Gastroesophageal sphincter (tissue), 4 donors: ENCODE results near the gene CPA1. TPM values are rescaled to one million over a fixed set of nuclear protein-coding genes. Genes with fewer than 3 reads are reported as not detected.
A peak's percentile ranks its signal among the peaks of the same experiment; 100 is the strongest.

ENCODE experiments used
- ATAC-seq: fragments of 150-250 bp; one replicate; pipeline ENCODE4 v1.9.1; 2016; ENCODE audit warnings: mild to moderate bottlenecking, moderate library complexity
- H3K27ac ChIP-seq, 4 donors: fragments of 200-600 bp; sonication (generic) in 3 of 4; 1 replicate in 3 of 4; 2 replicates in 1 of 4; pipeline ENCODE4 v1.5.1; 2016 to 2019
- H3K27me3 ChIP-seq: fragments of 200-600 bp; sonication (generic); one replicate; pipeline ENCODE4 v1.5.1; 2019
- H3K36me3 ChIP-seq, 2 donors: fragments of 200-600 bp; sonication (generic); one replicate each; pipeline ENCODE4 v1.5.1; 2019; ENCODE audit warnings: control low read depth in 1 of 2
- H3K4me1 ChIP-seq, 3 donors: fragments of 200-600 bp; sonication (generic); 1 replicate in 2 of 3; 2 replicates in 1 of 3; pipeline ENCODE4 v1.5.1; 2016 to 2019; ENCODE audit warnings: control low read depth in 2 of 3
- H3K4me3 ChIP-seq, 2 donors: fragments of 200-600 bp; sonication (generic); one replicate each; pipeline ENCODE4 v1.5.1; 2019; ENCODE audit warnings: mild to moderate bottlenecking in 1 of 2, moderate library complexity in 1 of 2
- H3K9me3 ChIP-seq, 3 donors: fragments of 200-600 bp; sonication (generic); one replicate each; pipeline ENCODE4 v1.5.1; 2017 to 2019; ENCODE audit warnings: control low read depth in 2 of 3
- EP300 ChIP-seq: sonication (generic); formaldehyde crosslinking; IDR thresholded peaks from one replicate; pipeline ENCODE4 v1.6.1; 2017; ENCODE audit warnings: antibody characterized with exemption, mild to moderate bottlenecking
- POLR2A ChIP-seq, 2 donors: fragments of 450-650 bp; IDR thresholded peaks; one replicate each; pipeline ENCODE4 v1.6.1; 2017; ENCODE audit warnings: antibody characterized with exemption in 2 of 2, mild to moderate bottlenecking in 2 of 2, moderate library complexity in 1 of 2
- POLR2AphosphoS5 ChIP-seq: sonication (generic); formaldehyde crosslinking; IDR thresholded peaks from one replicate; pipeline ENCODE4 v1.6.1; 2017; ENCODE audit warnings: antibody characterized with exemption
- WGBS, 2 donors: methylation state at CpG; one replicate each; pipeline ENCODE4 v1.1.5; 2018; ENCODE audit warnings: low coverage in 1 of 2; 5-methylcytosine and 5-hydroxymethylcytosine counted together
- total RNA-seq, 4 donors: library from RNA; depleted of rRNA; stranded (reverse); fragments of >200 nt; gene quantifications; one replicate each; pipeline ENCODE4 v1.1.0, GENCODE V29; 2016
- TF ChIP-seq, protein P1 (sequence below), 4 experiments: fragments of 200-600 bp in 2 of 4; fragments of 450-650 bp in 2 of 4; sonication (generic) in 1 of 4; IDR thresholded peaks; one replicate each; pipeline ENCODE4 v1.5.1; 2017 to 2019; ENCODE audit warnings: antibody characterized with exemption in 4 of 4, mild to moderate bottlenecking in 2 of 4, moderate library complexity in 2 of 4

CPA1 gene
- total RNA-seq, 4 donors from 2014 or later, result 0.42 TPM; not detected in 3

DNA sequence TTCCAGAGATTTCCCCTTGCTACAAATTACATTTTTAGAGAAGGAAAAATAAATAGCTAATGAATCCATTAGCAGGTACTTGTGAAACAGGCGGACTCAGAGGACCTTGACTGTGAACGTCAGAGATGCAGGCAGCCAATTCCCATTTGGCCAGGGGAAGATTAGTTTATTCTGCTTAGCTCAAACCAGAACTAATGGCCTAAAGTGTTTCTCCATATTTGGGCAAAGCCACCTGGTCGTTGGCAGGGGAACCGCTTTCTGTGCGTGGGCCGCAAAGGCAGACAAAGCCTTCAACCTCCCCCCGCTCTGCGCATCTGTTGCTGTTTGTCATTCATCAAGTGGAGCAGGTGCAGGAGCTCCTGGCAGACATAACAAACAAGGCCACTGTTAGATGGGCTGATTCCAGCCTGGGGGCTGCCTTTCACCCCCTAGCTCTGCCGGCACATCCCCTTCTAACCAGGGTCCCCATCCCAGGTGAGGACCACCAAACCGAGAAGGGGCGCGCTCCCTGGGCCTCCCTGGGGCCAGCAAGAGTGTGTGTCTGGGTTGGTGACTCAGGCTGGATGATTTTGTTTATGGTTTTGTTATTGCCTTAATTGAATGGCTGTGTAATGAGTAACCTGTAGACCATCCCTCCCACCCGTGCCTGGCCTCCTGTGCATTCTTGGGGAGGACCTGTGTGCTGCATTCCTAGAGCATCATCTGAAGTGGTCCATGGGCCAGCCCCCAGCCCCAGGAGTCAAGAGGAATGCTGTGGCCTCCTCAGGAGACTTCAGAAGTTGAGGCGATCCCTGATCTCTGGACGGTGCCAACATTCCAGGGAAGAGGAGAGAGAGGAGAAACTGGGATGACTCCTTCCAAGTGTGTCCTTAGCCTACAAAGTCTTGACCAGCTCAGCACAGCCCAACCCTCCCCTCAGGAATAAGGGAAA lies 14.5 kb upstream of the CPA1 start:
- H3K4me3 ChIP-seq, result no peak overlapping the region
- TF ChIP-seq EP300 (no peak), POLR2A (IDR thresholded peaks at IDR 0.05) (no peak), POLR2AphosphoS5 (peak; percentile 14)
- TF ChIP-seq, protein P1, sequence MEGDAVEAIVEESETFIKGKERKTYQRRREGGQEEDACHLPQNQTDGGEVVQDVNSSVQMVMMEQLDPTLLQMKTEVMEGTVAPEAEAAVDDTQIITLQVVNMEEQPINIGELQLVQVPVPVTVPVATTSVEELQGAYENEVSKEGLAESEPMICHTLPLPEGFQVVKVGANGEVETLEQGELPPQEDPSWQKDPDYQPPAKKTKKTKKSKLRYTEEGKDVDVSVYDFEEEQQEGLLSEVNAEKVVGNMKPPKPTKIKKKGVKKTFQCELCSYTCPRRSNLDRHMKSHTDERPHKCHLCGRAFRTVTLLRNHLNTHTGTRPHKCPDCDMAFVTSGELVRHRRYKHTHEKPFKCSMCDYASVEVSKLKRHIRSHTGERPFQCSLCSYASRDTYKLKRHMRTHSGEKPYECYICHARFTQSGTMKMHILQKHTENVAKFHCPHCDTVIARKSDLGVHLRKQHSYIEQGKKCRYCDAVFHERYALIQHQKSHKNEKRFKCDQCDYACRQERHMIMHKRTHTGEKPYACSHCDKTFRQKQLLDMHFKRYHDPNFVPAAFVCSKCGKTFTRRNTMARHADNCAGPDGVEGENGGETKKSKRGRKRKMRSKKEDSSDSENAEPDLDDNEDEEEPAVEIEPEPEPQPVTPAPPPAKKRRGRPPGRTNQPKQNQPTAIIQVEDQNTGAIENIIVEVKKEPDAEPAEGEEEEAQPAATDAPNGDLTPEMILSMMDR (IDR thresholded peaks at IDR 0.05), result no peak
- H3K27ac ChIP-seq, result no peak overlapping the region
- no peaks in the 10 kb centered on the region for H3K9me3 ChIP-seq
- H3K27me3 ChIP-seq, result no peaks in the 10 kb centered on the region
- WGBS, 2 donors, result 60 to 73% methylated on average over 8 to 9 of the region's 15 CpGs
- peak; percentile 25 for ATAC-seq
- H3K36me3 ChIP-seq, result no peaks in the 10 kb centered on the region
- peaks cover 0 to 24% (median 0%) of the 10 kb centered on the region in 3 donors for H3K4me1 ChIP-seq

DNA sequence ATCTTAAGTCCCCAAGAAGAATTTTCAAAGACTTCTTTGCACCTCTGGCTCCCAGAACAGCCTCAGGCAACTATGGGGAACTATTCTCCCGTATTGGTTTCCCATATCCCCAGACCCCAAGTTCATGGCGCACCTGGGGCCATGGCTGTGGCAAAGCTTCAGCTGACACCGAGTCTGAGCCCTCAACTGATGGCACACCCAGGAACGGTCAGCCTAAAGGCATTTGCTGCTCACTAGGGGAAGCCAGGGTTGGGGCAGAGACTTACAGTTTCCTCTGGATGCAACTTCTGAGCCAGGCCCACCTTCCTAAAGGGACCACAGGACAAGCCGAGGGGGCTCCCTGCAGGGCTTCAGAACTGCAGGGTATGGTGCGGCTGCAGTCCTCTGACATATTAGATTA lies 13.7 kb upstream of the CPA1 start:
- no peak for ATAC-seq
- 90% methylated on average over 6 of the region's 6 CpGs; no CpG with 5 or more reads in 1 of the 2 donors for WGBS, 2 donors
- no peak overlapping the region for H3K4me3 ChIP-seq
- H3K27me3 ChIP-seq, result no peaks in the 10 kb centered on the region
- no peaks in the 10 kb centered on the region for H3K36me3 ChIP-seq
- no peak for TF ChIP-seq POLR2AphosphoS5
- no peak for TF ChIP-seq EP300
- TF ChIP-seq, protein P1 (IDR thresholded peaks at IDR 0.05), result no peak
- no peak for TF ChIP-seq POLR2A (IDR thresholded peaks at IDR 0.05)
- no peak overlapping the region for H3K27ac ChIP-seq
- no peaks in the 10 kb centered on the region for H3K9me3 ChIP-seq
- H3K4me1 ChIP-seq, result peaks cover 0 to 30% (median 0%) of the 10 kb centered on the region in 3 donors

DNA sequence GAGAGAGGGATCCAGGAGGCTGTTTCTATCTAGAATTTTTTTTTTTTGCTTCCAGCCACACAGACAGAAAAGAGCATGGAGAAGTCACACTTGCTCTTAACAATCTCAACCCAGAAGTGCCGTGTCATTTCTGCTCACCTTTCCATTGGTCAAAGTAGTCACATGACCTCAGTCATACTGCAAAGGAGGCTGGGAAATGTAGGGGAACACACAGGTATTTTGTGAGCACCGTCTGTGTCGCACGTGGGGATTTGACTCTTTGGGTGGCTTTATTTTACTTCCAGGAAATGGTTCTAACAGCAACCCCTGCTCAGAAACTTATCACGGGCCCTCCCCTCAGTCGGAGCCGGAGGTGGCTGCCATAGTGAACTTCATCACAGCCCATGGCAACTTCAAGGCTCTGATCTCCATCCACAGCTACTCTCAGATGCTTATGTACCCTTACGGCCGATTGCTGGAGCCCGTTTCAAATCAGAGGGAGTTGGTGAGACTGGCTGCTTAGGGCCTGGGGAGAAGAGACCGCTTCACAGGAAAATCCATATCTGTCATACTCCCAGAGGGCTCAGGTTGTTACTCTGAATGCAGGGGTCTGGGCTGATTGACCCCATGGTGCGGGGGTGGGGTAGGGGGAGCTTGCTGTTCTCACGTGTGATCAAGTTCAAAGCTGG lies 13.1 kb upstream of the CPA1 start:
- H3K4me1 ChIP-seq, result peaks cover 0 to 36% (median 0%) of the 10 kb centered on the region in 3 donors
- no peak for ATAC-seq
- 87 to 100% methylated on average over 3 to 7 of the region's 13 CpGs for WGBS, 2 donors
- no peak for TF ChIP-seq EP300
- TF ChIP-seq, protein P1 (IDR thresholded peaks at IDR 0.05), result no peak
- TF ChIP-seq POLR2A (IDR thresholded peaks at IDR 0.05), result no peak
- TF ChIP-seq POLR2AphosphoS5, result no peak
- H3K27ac ChIP-seq, result no peak overlapping the region
- H3K27me3 ChIP-seq, result no peaks in the 10 kb centered on the region
- H3K4me3 ChIP-seq, result no peak overlapping the region
- H3K9me3 ChIP-seq, result no peaks in the 10 kb centered on the region
- no peaks in the 10 kb centered on the region for H3K36me3 ChIP-seq

DNA sequence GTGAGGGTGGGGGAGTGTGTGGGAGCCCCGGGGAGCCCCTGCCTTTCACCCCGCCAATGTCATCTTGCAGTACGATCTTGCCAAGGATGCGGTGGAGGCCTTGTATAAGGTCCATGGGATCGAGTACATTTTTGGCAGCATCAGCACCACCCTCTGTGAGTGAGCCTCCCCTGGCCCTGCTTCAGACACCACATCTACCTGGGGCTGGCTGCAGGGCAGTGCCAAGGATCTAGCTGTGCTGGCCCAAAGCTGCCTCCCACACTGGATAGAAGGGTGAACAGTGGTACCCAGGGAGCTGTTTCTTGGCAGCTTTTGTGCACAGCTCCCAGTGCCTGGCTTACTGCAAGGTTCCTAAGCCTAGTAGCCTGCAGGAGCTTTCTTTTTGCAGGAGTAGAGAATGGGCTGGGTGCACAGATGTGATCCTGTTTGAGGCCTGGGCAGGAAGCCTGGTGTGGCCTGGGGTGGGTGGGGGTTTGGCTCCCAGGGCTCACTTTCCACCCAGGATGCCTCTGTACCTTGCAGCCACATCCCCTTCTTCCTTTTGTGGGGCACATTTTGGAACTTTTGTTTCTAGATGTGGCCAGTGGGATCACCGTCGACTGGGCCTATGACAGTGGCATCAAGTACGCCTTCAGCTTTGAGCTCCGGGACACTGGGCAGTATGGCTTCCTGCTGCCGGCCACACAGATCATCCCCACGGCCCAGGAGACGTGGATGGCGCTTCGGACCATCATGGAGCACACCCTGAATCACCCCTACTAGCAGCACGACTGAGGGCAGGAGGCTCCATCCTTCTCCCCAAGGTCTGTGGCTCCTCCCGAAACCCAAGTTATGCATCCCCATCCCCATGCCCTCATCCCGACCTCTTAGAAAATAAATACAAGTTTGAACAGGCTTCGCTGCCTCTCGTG lies 12.2 kb upstream of the CPA1 start:
- Histone ChIP-seq H3K36me3 (no peaks in the 10 kb centered on the region), H3K27ac (no peak overlapping the region), H3K4me3 (no peak overlapping the region), H3K4me1 (peaks cover 0 to 45% (median 7%) of the 10 kb centered on the region in 3 donors), H3K9me3 (no peaks in the 10 kb centered on the region), H3K27me3 (no peaks in the 10 kb centered on the region)
- no peak for TF ChIP-seq POLR2A (IDR thresholded peaks at IDR 0.05)
- no peak for TF ChIP-seq POLR2AphosphoS5
- TF ChIP-seq EP300, result no peak
- TF ChIP-seq, protein P1 (IDR thresholded peaks at IDR 0.05), result no peak
- ATAC-seq, result no peak
- 81 to 100% methylated on average over 1 to 4 of the region's 19 CpGs for WGBS, 2 donors
